GM21515 (cell line): ENCODE measurements around the gene ATG4C.
A peak's percentile ranks its signal among the peaks of the same experiment; 100 is the strongest.
"Not testable (repeated sequence)": the region's sequence is repeated elsewhere in the genome, so short reads cannot be mapped to it uniquely, and the experiment has no call there.

ENCODE experiments used
- ATAC-seq: cut with Tn5 transposase; IDR thresholded peaks from one replicate; pipeline ENCODE4 v1.9.1; 2021; ENCODE audit not compliant: unreplicated experiment

ATG4C gene

GRCh38 chr1:62774971-62775595 is 8.8 kb upstream of the ATG4C start:
- ATAC-seq = no peak

- no peak for ATAC-seq
Observed at GRCh38 chr1:62778208-62778607, 5.7 kb upstream of the ATG4C start.

- ATAC-seq = no peak
Observed at GRCh38 chr1:62781841-62782543, 1.9 kb upstream of the ATG4C start.

GRCh38 chr1:62782544-62783212 is 1.3 kb upstream of the ATG4C start:
- ATAC-seq = not testable (repeated sequence)

GRCh38 chr1:62784509-62785365 is 805 bp downstream of the ATG4C start:
- ATAC-seq = peak; percentile 36

GRCh38 chr1:62790716-62791115 is 6.8 kb downstream of the ATG4C start:
- ATAC-seq = no peak

GRCh38 chr1:62794053-62794452 is 10.1 kb downstream of the ATG4C start:
- ATAC-seq = no peak

- ATAC-seq = no peak
Observed at GRCh38 chr1:62796221-62796620, 12.3 kb downstream of the ATG4C start.

- no peak for ATAC-seq
Observed at GRCh38 chr1:62799688-62800087, 15.8 kb downstream of the ATG4C start.

- ATAC-seq = peak; percentile 44
Observed at GRCh38 chr1:62800281-62800680, 16.3 kb downstream of the ATG4C start.

GRCh38 chr1:62800825-62801306 is 16.9 kb downstream of the ATG4C start:
- ATAC-seq = peak; percentile 99

- ATAC-seq = no peak
Observed at GRCh38 chr1:62809788-62810187, 25.9 kb downstream of the ATG4C start.

GRCh38 chr1:62810420-62811274 is 26.7 kb downstream of the ATG4C start:
- ATAC-seq = peak; percentile 95

GRCh38 chr1:62823556-62823955 is 39.6 kb downstream of the ATG4C start:
- no peak for ATAC-seq

GRCh38 chr1:62826901-62827300 is 43.0 kb downstream of the ATG4C start:
- ATAC-seq = no peak

- ATAC-seq = not testable (repeated sequence)
Observed at GRCh38 chr1:62827786-62828185, 43.9 kb downstream of the ATG4C start.

- ATAC-seq = no peak
Observed at GRCh38 chr1:62832276-62832675, 48.3 kb downstream of the ATG4C start.

GRCh38 chr1:62833529-62833928 is 49.6 kb downstream of the ATG4C start:
- ATAC-seq = no peak

- no peak for ATAC-seq
Observed at GRCh38 chr1:62834400-62834961, 50.5 kb downstream of the ATG4C start.
